Daoy (cell line): ENCODE results near the gene PTCD3. TPM values are rescaled to one million over a fixed set of nuclear protein-coding genes. Genes with fewer than 3 reads are reported as not detected.
A peak's percentile ranks its signal among the peaks of the same experiment; 100 is the strongest.

Experiments used
- DNase-seq: peaks from one replicate; pipeline ENCODE4 v3.0.0-alpha.2; 2015; ENCODE audit warnings: low read depth
- total RNA-seq: library from RNA; depleted of rRNA; stranded (reverse); fragments of >200 nt; shearing (Covaris generic); gene quantifications from 2 replicates; pipeline ENCODE4 v1.2.3, GENCODE V29; 2014; rRNA removed

PTCD3 gene
- total RNA-seq, result 65.7 and 67.6 TPM in 2 replicates

DNA sequence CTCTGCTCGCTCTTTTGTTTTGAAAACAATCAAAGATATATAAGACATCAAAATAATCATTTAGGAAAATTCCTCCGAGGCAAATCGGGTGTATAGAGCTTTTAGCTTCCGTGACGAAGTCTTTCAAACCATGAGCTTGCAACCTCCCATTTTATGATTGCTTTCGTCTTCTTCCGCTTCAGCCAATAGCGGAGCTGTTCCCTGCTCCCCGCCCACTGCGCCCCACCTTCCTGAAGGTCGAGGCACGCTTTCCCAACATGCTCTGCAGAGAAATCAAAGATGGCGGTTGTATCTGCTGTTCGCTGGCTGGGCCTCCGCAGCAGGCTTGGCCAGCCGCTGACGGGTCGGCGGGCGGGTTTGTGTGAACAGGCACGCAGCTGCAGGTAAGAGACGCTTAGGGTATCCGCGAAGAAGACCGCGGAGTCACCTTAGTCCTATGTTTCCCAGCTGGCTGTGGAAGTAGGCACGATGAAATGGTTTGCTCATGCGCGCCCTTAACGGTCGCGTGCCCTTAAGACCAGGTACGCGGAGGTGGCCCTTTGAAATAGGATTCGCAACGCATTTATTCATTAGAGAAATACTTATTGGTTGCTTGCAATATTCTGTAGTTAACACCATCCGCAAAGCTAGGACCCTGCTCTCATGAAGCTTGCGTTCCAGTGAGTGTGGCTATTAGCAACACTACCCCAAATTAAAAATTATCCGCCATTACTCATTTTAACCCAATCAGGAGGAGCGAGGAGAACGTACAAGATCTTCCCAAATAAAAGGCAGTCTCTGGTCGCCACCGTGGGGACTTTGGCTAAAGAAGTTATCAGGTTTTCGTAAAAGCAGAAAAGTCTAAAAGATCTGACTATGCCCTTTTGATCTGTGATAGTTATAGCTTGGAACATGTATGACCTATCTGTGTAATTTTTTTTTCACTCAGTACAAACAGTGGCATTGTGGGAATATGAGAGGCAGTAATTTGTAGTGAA is at the start of gene PTCD3:
TSS of gene PTCD3 (plus strand) at position 267 of the 977 bp plus-strand sequence. CDS start at position 280, 13 bp downstream.
- peak; percentile 96 for DNase-seq

DNA sequence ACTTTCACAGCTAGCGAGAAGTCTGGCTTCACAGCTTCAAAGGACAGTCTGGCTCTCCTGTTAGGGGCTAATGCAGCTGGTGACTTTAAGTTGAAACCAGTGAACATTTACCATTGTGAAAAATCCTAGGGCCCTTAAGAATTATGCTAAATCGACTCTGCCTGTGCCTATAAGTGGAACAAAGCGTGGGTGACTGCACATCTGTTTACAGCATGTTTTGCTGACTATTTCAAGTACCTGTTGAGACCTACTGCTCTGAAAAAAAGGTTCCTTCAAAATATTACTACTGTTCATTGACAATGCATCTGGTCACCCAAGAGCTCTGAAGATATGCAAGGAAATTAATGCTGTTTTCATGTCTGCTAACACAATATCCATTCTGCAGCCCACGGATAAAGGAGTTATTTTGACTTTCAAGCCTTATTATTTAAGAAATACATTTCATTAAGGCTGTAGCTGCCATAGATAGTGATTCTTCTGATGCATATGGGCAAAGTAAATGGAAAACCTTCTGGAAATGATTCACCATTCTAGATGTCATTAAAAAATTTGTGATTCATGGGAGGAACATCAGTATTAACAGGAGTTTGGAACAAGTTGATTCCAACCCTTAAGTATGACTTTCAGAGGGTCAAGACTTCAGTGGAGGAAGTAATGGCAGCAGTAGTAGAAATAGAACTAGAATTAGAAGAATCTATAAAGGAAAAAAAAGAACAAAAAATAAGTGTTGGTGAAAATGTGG is 49.3 kb upstream of the PTCD3 start:
- DNase-seq, result no peak

DNA sequence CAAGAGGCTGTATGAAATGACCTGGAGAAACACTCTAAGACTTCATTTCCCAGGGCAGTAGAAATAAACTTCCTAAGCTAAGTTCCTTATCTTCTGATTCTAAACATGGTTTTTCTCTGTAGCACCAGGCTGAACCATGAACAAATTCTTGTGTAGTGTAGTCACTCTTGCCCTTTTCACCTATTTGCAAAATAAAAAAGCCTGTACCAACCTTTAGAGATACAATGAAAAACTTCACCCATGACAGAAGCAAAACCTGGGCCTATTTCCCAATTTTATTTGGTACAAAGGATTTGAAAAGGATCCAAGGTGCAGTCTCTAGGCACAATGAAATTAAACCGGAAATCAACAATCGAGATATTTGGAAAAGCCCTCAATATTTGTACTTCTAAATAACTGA is 44.0 kb upstream of the PTCD3 start:
- no peak for DNase-seq

DNA sequence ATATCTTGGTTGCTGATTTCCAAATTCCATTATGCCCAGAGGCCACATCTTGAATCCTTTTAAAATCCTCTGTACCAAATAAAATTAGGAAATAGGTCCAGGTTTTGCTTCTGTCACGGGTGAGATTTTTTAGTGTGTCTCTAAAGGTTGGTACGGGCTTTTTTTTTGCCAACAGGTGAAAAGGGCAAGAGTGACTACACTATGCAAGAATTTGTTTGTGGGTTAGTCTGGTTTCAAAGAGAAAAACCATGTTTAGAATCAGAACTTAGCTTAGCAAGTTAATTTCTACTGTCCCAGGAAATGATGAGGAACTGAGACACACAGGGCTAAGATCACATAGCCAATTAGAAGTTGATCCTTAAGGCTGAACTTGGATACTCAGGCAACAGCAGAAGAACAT is 42.0 kb upstream of the PTCD3 start:
- no peak for DNase-seq

DNA sequence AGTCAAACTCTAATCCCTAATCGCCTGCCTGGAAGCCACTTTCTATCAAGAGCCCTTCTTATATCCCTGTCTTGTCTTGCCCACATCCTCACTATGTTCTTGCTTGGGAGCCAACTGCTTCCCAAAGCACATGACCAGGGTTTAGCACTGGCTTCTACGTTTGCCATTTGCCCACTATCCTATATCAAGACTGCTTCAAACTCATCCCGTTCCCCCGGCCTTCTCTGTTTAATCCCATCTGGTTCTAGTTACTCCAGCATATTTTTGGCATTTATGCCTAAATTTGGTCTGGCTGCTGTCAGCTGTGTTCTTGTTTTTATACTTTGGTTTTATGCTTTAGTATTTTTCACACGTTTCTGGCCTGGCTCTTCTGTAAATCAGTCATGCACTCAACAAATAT is 40.5 kb upstream of the PTCD3 start:
- no peak for DNase-seq

DNA sequence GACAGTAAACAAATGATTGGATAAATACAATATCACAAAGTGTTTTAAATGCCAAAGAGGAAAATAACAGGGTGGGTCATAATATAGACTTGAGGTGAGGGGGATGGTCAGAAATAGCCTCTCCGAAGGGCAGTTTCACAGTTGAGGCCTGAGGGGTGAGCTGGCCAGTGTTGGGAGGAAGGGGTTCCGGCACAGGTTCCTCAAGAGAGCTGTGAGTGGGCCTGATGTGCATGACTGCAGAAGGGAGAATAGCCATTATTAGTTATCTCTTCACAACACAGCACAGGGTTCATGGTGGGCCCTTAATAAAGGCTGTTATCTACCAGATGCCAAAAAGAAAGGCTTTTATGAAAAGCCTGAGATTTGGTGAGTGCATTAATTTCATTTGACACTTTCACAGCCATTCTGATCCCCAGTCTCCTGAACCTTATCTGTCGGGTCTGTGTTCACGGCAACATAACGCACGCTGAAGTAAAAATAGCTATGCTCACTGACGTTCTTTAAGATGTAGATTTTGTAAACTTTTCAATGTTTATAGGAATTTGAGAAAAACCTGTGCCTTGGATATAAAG is 39.9 kb upstream of the PTCD3 start:
- DNase-seq, result no peak

DNA sequence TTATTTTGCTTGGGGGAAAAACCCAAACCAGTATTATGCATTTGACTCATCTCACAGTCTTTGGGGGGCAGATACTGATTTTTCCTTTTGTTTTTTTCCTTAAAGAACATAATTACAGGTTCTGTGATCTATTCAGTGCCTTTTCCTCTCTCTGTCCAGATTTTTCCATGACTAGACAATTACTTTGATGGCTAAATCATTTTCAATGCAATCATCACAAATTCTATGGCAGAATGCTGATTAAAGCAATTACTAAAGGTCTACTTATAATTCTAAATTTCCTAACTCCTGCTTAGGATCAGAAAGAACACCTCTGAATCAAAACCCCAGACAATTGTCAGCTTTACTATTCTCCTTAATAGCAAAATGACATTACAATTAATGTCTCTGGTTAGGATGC is 39.1 kb upstream of the PTCD3 start:
- DNase-seq, result no peak

DNA sequence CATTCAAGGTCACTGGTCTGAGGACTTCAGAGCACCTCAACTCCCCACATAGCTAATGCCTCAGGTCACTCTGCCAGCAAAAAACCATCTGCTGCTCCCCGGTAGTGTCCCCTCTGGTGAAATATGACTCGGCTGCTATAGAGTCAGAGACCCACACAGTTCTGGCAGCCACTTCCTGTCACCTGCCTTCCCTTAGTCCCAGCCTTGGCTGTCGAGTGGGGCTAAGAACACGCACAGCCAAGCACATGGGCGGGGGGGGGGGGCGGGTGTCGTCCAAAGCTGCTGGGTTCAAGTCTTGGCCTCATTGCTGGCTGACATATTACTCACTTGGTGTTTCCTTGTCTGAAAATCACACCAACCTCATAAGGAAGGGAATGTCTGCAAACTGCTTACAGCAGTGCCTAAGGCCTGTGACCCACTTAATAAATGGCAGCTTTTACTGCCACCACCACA is 37.9 kb upstream of the PTCD3 start:
- DNase-seq, result no peak

DNA sequence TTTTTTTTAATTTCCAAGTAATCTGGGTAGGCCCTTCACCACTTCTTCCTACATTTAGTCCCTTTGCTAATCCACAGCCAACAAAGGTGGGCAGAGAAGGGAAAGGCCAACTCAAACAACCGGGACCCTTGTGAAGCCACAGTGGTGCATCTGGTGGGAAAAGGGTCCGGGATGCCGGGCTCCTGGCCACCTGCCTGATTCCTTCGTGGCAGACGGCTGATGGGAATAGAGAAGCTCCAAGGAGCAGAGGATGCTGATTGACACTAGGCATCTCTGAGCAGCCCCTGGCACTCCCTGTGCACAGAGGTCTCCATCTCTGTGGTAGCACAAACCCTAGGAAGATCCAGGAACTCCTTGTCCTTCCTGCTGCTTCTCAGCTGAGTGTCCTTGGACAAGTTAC is 37.4 kb upstream of the PTCD3 start:
- DNase-seq, result no peak

DNA sequence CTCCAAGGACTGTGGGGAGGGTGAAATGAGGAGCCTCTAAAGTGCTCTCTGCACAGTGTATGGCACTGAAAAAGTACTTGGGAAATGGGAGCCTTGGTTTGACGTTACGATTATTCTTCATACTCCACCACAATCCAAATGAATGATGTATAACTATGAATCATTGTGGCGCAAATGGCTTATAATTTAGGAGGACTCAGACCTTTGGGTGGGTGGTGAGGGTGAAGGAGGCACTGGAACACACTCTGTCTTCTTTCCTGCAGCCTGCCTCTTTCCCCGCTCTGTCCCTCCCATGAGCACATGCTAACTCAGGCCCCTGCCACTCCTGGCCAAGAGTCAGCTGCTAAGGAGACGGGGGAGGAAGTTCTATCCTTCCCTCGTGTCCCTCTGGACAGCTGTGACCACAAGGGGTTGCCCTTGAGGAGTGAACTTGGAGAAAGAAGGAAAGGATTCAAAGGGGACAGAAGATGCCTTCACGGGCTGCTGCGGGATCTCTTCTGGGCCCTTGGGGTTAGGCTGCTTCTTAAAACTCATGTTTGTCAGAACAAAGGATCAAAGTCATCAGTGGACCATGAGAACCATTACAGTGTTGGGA is 36.8 kb upstream of the PTCD3 start:
- no peak for DNase-seq

DNA sequence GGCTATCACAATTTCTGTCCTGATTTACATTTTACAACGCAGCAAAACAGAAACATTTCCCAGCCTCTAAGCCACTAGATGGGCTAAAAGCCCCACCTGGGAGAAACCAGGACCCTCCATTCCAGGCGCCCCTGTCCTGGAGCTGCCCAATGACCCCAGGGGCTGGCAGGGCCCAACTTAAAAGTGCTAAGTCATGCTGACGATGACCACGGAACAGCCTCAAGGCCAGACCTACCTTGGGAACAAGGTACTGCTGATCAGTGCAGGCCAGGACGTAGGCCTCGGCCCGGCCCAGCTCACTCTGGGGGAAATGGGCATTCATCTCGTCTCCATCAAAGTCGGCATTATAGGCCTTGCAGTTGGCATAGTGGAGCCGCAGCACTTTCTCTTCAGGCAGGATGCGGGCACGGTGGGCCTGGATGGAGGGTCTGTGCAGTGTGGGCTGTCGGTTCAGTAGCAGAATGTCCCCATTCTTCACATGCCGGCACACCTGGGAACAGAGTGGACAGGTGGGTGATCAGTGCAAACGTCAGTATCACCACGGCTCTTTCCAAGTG is 36.2 kb upstream of the PTCD3 start:
- no peak for DNase-seq

DNA sequence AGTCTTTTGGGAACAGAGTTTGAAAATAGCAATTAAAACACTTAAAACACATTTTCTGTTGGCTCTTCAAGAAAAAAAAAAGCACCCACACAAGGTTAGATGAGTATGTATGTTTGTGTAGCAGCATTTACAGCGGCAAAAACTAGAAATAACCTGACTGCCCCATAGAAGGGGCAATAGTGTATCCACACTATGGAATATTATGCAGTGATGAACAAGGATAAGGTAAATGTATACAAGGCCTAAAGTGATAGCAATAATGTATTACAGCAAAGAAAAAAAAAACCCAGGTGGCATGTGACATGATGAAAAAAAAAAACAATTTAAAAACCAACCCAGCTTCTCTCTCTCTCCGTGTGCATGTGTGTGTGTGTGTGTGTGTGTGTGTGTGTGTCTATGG is 35.2 kb upstream of the PTCD3 start:
- DNase-seq, result no peak

DNA sequence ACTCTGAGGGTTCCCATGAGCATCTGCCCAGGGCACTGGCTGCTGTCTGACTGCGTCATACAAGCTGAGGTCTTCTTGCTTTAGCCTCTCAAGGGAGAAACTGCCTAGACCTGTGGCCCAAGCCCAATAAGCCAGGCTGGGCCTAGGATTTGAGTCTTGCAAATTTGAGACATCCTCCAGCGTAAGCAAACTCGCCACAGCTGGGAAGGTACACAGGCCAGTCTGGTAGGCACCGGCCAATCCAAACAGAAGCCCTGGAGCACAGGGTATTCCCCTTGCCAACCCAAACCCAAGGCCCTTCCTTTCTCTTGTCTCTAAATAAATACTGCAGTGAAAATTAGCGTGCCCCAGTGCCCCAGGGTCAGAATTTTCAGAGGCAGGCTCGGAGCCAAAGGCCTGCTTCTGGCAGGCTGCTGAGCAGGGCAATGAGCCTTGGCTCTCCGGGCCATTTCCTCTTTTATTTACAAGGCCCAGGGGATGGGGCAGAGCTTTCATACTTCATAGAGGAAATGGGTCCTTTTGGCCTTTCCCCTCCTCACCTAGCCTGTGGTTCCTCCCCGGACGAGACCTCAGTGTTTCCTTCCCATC is 33.7 kb upstream of the PTCD3 start:
- peak; percentile 44 for DNase-seq

DNA sequence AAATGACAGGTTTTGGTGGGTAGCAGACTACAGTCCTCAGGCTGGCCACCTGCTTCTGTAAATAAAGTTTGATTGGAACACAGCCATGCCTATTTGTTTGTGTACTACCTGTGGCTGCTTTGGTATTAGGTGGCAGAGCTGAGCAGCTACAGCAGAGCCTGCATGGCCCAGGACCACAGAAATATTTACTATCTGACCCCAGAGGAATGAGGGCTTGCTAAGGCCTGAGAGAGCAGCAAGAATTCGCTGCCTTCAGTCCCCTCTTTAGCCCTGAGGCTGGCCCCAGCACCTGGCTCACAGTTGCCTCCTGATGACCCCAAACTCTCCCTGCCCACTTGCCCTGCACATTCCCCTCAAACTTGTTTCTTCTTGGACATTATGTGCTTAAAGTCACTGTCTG is 32.8 kb upstream of the PTCD3 start:
- no peak for DNase-seq

DNA sequence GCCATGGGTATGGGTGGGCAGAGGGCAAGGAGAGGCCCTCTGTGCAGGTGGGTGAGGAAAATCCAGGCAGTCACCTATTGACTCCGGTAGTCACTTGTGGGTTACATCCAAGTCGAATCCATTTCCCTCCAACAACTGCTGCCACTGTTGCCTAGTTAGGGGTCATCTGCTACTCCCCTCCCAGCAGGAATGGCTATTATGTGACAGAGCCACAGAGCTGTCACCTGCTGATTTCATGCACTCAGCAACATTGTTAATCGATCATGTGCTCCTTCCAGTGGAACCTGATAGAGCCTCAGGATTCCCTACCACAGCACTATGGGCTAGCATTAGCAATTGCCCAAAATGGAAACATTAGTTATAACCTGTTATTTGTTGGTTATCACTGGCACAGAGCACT is 31.8 kb upstream of the PTCD3 start:
- no peak for DNase-seq

DNA sequence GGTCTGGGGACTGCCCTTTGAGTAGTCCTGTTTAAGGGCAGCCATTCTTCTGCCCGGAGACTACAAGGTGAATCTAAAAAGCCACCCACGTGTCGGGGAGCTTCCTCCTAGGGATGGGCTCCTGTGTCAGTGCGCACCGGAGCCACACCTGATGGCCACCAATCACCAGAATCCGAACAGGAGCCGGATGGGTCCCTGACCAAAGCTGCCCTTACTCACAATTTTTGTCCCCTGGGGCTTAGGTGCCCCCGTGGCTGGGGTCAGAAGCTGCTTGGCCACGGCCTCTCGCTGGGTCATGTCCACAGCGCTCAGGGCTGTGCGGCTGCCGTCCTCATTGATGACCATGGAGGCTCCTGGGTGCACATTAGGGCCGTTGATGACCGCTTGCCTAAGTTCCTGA is 31.2 kb upstream of the PTCD3 start:
- no peak for DNase-seq

DNA sequence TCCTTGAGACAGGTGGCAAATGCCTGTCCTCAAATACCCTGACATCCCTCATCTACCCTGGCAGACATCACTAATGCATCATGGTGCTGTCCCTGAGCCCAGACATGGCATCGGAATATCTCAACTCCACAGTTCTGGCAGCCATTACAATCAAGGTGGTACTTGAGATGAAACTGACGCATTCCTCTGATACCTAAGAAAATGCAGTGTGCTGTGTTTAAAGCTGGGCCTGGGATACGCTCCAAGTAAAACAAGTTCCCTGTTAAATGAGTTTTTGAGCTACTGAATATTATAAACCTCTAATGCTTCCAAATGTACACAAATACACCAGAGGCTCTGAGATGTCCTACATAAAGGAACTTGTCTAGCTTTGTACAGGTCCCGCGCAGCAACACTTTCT is 30.1 kb upstream of the PTCD3 start:
- no peak for DNase-seq

DNA sequence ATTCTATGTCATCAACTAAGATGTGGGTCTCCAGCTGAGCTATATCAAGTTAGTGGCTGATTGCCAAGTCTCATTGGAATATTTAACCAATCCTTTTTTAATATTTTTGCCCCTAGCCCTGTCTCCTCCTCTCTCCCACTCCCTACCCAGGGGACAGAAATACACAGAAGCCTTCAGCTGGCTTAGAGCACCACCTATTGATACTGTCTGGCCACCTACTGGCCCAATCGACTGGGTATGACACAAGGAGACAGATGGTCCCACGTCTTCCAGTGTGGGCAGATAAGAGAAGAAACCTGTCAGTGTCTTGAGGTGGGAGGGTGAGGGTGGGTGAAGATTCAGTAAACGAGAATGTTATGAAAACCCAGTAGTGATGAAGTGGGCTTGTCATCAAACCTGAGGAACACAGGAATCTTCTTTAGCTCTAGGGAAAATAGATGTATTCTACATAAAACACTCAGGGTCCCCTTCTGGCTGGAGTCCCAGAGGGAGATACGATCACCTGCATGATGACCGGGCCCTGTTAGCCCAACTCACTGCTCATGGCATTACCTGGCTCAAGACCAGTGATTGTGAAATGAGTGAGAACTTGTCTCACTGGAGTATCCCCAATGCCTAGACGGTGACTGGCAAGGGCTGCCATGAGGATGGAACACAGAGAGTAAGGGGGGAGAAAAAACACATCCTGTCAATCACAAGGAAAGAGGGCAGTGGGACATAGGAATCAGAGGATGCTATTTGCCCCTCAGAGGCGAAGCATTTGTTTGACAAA is 27.1 kb upstream of the PTCD3 start:
- no peak for DNase-seq

DNA sequence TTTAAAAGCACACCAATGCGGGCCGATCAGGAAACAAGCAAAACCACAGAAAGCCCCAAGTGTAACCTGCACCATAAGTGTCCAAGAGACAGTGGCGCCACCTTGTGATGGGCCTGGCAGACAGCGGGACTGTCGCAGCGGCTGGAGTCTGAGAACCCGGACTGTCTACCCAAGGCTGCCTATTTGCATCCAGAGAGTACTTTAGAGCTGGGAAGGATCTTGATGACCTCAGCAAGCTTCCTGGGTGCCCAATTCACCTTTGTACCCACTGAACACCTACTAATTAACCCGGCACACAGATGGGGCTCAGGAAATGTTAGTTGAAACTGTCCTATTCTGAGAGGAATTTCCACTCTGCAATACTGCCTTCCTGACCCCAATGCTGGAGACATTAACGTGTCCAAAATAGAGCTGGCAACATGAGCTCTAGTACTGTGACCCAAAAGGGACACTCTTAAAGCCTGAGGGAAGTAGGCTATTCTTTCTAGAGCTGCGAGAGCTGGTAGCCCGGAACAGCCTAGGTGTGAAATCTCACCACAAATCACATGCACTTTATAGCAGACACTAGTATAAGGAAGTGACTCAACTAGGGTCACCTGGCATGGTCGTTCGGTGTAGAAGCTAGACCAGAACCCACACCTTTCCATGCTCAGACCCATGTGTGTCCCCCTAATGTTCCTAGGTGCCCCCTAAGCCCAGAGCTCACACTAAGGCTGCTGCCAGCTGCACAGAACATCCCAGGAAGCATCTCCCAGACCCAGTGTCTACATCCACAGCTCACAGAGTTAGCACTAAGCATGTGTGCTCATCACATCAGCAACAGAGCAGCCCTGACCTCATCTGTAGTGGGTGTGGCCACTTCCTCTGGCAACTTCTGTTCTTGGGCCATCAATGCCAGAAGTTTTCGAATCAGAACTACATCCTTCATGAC is 25.8 kb upstream of the PTCD3 start:
- DNase-seq, result peak; percentile 56
